ENCODE results near the gene XPO4. TPM values are rescaled to one million over a fixed set of nuclear protein-coding genes. Genes with fewer than 3 reads are reported as not detected.
"Not testable (repeated sequence)": the region's sequence is repeated elsewhere in the genome, so short reads cannot be mapped to it uniquely, and the experiment has no call there.

Gene XPO4
- total RNA-seq, 4 donors from 2014 or later: 15.0 to 23.2 (median 17.6) TPM

DNA sequence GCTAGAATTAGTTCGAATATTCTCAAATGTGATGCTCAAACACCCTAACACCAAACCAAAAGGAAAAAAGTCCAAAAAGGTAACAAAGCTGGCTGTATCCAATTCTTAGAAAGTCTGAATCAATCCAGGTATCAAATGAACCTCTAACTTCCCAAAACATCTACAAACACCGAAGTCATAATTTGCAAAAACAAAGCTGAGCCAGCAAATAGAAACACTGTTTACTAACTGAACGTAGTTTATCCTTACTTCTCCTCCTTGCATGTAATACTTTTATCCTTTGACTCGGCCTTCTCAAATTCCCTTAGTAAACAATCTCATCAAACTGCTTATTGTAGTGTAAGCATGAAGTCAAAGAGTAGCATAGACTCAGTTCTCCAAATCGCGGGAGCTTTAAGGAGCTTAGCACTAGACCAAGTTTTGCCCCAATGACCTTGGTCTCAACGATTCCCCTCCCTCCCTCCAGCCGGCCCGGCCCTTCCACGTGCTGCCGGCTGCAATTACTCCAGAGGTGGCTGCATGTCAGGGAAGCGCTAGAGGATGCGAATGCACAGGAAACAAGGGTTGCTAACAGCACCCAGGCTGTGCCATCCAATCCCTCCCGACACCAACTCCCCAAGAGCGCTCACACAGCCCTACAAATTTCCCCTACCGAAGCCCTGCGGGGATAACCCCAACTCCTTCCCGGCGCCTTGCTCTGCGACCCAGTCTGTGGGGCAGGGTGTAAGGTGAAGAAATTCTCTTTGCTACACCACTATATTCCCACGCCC, 693 bp downstream of the XPO4 start:
- Histone ChIP-seq H3K4me1 (peaks cover 12% of the 10 kb centered on the region), H3K36me3 (peaks cover 3% of the 10 kb centered on the region), H3K4me3 (peak overlapping the region; percentile 70), H3K27me3 (no peaks in the 10 kb centered on the region), H3K27ac (peak overlapping the region; percentile 91), H3K9me3 (no peaks in the 10 kb centered on the region)
- 5% methylated on average over 21 of the region's 21 CpGs for WGBS
- no peak for DNase-seq (ENCODE audit: low spot score in 2 of 2)
- TF ChIP-seq POLR2AphosphoS5 (IDR thresholded peaks at IDR 0.05) (no peak), POLR2A (IDR thresholded peaks at IDR 0.05) (no peak), EP300 (IDR thresholded peaks at IDR 0.05) (no peak)
- TF ChIP-seq, protein P1, sequence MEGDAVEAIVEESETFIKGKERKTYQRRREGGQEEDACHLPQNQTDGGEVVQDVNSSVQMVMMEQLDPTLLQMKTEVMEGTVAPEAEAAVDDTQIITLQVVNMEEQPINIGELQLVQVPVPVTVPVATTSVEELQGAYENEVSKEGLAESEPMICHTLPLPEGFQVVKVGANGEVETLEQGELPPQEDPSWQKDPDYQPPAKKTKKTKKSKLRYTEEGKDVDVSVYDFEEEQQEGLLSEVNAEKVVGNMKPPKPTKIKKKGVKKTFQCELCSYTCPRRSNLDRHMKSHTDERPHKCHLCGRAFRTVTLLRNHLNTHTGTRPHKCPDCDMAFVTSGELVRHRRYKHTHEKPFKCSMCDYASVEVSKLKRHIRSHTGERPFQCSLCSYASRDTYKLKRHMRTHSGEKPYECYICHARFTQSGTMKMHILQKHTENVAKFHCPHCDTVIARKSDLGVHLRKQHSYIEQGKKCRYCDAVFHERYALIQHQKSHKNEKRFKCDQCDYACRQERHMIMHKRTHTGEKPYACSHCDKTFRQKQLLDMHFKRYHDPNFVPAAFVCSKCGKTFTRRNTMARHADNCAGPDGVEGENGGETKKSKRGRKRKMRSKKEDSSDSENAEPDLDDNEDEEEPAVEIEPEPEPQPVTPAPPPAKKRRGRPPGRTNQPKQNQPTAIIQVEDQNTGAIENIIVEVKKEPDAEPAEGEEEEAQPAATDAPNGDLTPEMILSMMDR (IDR thresholded peaks at IDR 0.05): no peak

DNA sequence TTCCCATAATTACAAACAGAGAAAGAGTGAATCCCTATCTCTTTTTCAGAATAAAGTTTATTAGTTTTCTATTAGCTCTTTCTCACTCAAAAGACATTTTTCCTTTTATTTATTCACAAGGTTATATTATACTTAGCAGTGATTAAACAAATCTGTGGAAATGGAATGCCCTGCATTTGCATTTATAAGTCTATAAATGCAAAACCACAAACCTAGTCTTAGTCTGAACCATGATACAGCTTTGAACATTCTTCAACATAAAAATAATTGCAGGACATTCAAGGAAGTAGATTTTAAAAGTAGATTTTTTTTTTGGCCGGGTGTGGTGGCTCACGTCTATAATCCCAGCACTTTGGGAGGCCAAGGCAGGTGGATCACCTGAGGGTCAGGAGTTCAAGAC, 8.3 kb downstream of the XPO4 start:
- Histone ChIP-seq H3K27me3 (no peaks in the 10 kb centered on the region), H3K27ac (no peak overlapping the region), H3K36me3 (peaks cover 6% of the 10 kb centered on the region), H3K9me3 (no peaks in the 10 kb centered on the region), H3K4me3 (no peak overlapping the region), H3K4me1 (no peaks in the 10 kb centered on the region)
- TF ChIP-seq EP300 (IDR thresholded peaks at IDR 0.05) (no peak), POLR2AphosphoS5 (IDR thresholded peaks at IDR 0.05) (no peak)
- TF ChIP-seq, protein P1 (IDR thresholded peaks at IDR 0.05): no peak
- 78% methylated on average over 2 of the region's 2 CpGs for WGBS
- peak in 1 of 2 donors; percentile 12 for DNase-seq (ENCODE audit: low spot score in 2 of 2)

DNA sequence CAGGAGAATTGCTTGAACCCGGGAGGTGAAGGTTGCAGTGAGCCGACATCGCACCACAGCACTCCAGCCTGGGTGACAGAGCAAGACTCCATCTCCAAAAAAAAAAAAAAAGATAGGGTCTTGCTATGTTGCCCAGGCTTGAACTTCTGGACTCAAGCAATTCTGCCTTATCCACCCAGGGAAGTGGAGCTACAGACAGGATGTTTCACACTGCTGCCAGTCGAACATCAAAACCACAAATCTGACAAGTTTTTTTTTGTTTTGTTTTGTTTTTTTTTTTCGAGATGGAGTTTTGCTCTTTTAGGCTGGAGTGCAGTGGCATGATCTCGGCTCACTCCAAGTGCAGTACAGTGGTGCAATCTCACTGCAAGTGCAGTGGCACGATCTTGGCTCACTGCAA, 10.8 kb downstream of the XPO4 start:
- WGBS: 86% methylated on average over 7 of the region's 7 CpGs
- Histone ChIP-seq H3K4me3 (no peak overlapping the region), H3K4me1 (no peaks in the 10 kb centered on the region), H3K27me3 (no peaks in the 10 kb centered on the region), H3K36me3 (peaks cover 3% of the 10 kb centered on the region), H3K9me3 (no peaks in the 10 kb centered on the region), H3K27ac (no peak overlapping the region)
- DNase-seq (ENCODE audit: low spot score in 2 of 2): no peak
- TF ChIP-seq EP300 (IDR thresholded peaks at IDR 0.05): no peak
- TF ChIP-seq, protein P1 (IDR thresholded peaks at IDR 0.05): no peak
- no peak for TF ChIP-seq POLR2AphosphoS5 (IDR thresholded peaks at IDR 0.05)
- no peak for TF ChIP-seq POLR2A (IDR thresholded peaks at IDR 0.05)

DNA sequence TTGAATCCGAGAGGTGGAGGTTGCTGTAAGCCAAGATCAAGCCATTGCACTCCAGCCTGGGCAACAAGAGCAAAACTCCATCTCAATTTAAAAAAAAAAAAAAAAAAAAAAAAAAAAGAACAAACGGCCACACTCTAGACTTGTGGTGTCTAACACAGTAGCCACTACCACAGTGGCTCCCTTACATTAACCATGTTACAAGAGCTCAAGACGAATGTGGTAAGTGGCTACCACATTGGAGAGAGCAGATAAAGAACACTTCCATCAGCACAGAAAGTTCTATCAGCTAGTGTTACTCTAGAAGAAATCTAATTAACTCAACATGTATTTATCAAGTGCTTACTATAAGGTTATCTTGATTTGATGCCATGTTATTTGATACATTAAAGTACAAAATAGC, 11.5 kb downstream of the XPO4 start:
- no peak for DNase-seq (ENCODE audit: low spot score in 2 of 2)
- H3K4me1 ChIP-seq: no peaks in the 10 kb centered on the region
- no peaks in the 10 kb centered on the region for H3K27me3 ChIP-seq
- no peak overlapping the region for H3K27ac ChIP-seq
- WGBS: 83% methylated on average over 3 of the region's 3 CpGs
- no peak overlapping the region for H3K4me3 ChIP-seq
- peaks cover 3% of the 10 kb centered on the region for H3K36me3 ChIP-seq
- H3K9me3 ChIP-seq: no peaks in the 10 kb centered on the region
- TF ChIP-seq POLR2AphosphoS5 (IDR thresholded peaks at IDR 0.05): no peak
- TF ChIP-seq EP300 (IDR thresholded peaks at IDR 0.05): no peak
- TF ChIP-seq POLR2A (IDR thresholded peaks at IDR 0.05): no peak
- TF ChIP-seq, protein P1 (IDR thresholded peaks at IDR 0.05): no peak

DNA sequence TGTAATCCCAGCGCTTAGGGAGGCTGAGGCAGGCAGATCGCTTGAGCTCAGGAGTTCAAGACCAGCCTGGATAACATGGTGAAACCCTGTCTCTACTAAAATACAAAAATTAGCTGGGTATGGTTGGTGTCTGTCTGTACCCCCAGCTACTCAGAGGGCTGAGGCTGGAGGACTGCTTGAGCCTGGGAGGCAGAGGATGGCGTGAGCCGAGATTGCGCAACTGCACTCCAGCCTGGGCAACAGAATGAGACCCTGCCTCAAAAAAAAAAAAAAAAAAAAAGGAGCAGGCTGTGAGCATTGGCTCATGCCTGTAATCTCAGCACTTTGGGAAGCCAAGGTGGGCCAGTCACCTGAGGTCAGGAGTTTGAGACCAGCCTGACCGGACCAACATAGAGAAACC, 12.0 kb downstream of the XPO4 start:
- not testable (repeated sequence) for H3K9me3 ChIP-seq; H3K27me3 ChIP-seq; H3K27ac ChIP-seq; DNase-seq (ENCODE audit: low spot score in 2 of 2); H3K36me3 ChIP-seq; H3K4me1 ChIP-seq; H3K4me3 ChIP-seq
- 96% methylated on average over 6 of the region's 6 CpGs for WGBS

DNA sequence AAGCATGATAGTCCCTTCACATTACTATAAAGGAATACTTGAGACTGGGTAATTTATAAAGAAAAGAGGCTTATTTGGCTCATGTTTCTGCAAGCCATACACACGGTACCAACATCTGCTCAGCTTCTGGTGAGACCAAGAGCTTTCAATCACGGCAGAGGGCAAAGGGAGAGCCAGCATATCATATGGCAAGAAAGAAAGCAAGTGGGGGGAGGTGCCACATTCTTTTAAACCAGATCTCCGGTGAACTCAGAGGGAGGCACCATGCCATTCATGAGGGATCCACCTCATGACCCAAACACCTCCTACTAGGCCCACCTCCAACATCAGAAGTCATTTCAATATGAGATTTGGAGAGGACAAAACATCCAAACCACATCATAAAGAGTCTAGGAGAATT, 20.3 kb downstream of the XPO4 start:
- Histone ChIP-seq H3K27me3 (no peaks in the 10 kb centered on the region), H3K36me3 (no peaks in the 10 kb centered on the region), H3K4me1 (peaks cover 4% of the 10 kb centered on the region), H3K4me3 (no peak overlapping the region), H3K9me3 (no peaks in the 10 kb centered on the region), H3K27ac (no peak overlapping the region)
- 59% methylated on average over 3 of the region's 3 CpGs for WGBS
- TF ChIP-seq EP300 (IDR thresholded peaks at IDR 0.05) (no peak), POLR2A (IDR thresholded peaks at IDR 0.05) (no peak), POLR2AphosphoS5 (IDR thresholded peaks at IDR 0.05) (no peak)
- TF ChIP-seq, protein P1 (IDR thresholded peaks at IDR 0.05): no peak
- DNase-seq (ENCODE audit: low spot score in 2 of 2): no peak

Data from suprapubic skin (tissue), 4 donors.